ENCODE measurements around the gene PCDH9. TPM values are rescaled to one million over a fixed set of nuclear protein-coding genes. Genes with fewer than 3 reads are reported as not detected.

Gene PCDH9
- total and polyA plus RNA-seq, 2 of the 4 experiments (the other 2 are of a cell fraction) = 2.2 to 10.2 TPM

DNA sequence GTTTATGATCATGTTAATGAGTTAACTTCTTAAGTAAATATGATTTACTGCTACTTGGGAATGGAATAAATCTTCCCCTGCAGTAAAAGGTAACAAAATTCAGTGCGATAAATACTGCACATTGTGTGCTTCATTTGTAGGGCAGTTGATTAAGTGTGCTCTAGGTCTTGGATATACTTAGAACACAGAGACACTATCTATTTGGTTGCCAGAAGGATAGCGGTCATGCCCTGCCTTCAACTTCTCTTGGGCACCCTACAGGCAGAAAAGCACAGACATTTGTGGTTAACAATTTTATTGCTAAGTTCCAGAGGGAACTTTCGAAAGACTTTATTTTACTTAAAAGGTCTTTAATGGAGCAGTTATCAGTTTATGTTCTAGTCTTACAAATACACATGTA lies 605.8 kb downstream of the PCDH9 start:
- intact Hi-C loops (cut with micrococcal nuclease) (no loop called here), dilution Hi-C loops (cut with HindIII; ENCODE audit: low sequenced_read_pairs, unreplicated experiment) (no loop called here), in situ Hi-C loops (cut with MboI; ENCODE audit: low sequenced_read_pairs) (no loop called here)
- no peak overlapping the region for H3K23ac ChIP-seq (ENCODE audit: low read depth, low read length)
- H3K36me3 ChIP-seq (ENCODE audit: control insufficient read depth, insufficient read depth, low read length) = no peaks in the 10 kb centered on the region
- H4K8ac ChIP-seq (ENCODE audit: low read depth in 2 of 2, low read length in 2 of 2) = no peak overlapping the region
- H2AK5ac ChIP-seq (ENCODE audit: low read depth, low read length) = peak overlapping the region; percentile 28; the same call in 1 of the 2 replicates
- no peak overlapping the region for H3K4me2 ChIP-seq (ENCODE audit: low read depth, low read length)
- no peak for ATAC-seq (ENCODE audit: low read depth)
- H4K91ac ChIP-seq (ENCODE audit: insufficient read depth, low read depth, low read length) = no peak overlapping the region
- H2BK5ac ChIP-seq (ENCODE audit: low read depth, low read length, poor library complexity, severe bottlenecking) = no peak overlapping the region
- H3K4ac ChIP-seq (ENCODE audit: low read depth, low read length) = no peak overlapping the region
- no peak overlapping the region for H3K9ac ChIP-seq (ENCODE audit: low read depth, low read length)
- H3K27ac ChIP-seq (ENCODE audit: insufficient read depth, low read length) = no peak overlapping the region
- H2BK120ac ChIP-seq (ENCODE audit: low read depth, low read length) = no peak overlapping the region
- no peaks in the 10 kb centered on the region for H4K20me1 ChIP-seq (ENCODE audit: insufficient read depth, low read length)
- H3K14ac ChIP-seq (replicated peaks; ENCODE audit: low read depth, low read length) = peak overlapping the region; percentile 66; the same call in 1 of the 2 replicates
- no TSS peak for BruUV-seq (replicated peaks)
- H4K5ac ChIP-seq (ENCODE audit: low read depth, low read length) = no peak overlapping the region
- H3K9me1 ChIP-seq (ENCODE audit: insufficient read depth, low read length) = no peaks in the 10 kb centered on the region
- H3K79me1 ChIP-seq (ENCODE audit: low read depth in 1 of 2, low read length in 2 of 2) = no peaks in the 10 kb centered on the region
- no CpG with 5 or more reads among the region's 3 CpGs for WGBS, 2 experiments (ENCODE audit: extremely low coverage in 2 of 2, insufficient read length in 1 of 2)
- POLR2A ChIA-PET (ENCODE audit: unreplicated experiment) = no interaction called here
- no peak for DNase-seq
- H3K56ac ChIP-seq (ENCODE audit: extremely low read depth, insufficient read depth, low read length) = no peak overlapping the region
- H3K27me3 ChIP-seq (ENCODE audit: control insufficient read depth, insufficient read depth, low read length) = no peaks in the 10 kb centered on the region
- CTCF ChIA-PET = no interaction called here
- no peaks in the 10 kb centered on the region; the same call in 1 of the 2 replicates for H3K9me3 ChIP-seq (ENCODE audit: control insufficient read depth, insufficient read depth, low read length)
- no peak overlapping the region for H2BK15ac ChIP-seq (ENCODE audit: low read depth, low read length)
- no peak overlapping the region for H2BK20ac ChIP-seq (ENCODE audit: low read depth, low read length)
- no peak overlapping the region for H2AK9ac ChIP-seq (replicated peaks; ENCODE audit: low read depth, low read length, poor library complexity)
- no peak overlapping the region for H2AFZ ChIP-seq (replicated peaks; ENCODE audit: low read length, poor library complexity)
- no peak overlapping the region for H3K4me3 ChIP-seq (ENCODE audit: insufficient read depth, low read depth, low read length)
- H3K4me1 ChIP-seq (ENCODE audit: control insufficient read depth, insufficient read depth, low read length) = no peaks in the 10 kb centered on the region
- no peak for TF ChIP-seq POLR2A (IDR thresholded peaks at IDR 0.05; ENCODE audit: low read depth, low read length)
- TF ChIP-seq FOS (IDR thresholded peaks at IDR 0.05; ENCODE audit: low read depth, low read length) = no peak
- TF ChIP-seq SMC3 (IDR thresholded peaks at IDR 0.05; ENCODE audit: low read depth, low read length) = no peak
- no peak for TF ChIP-seq MAFK (IDR thresholded peaks at IDR 0.05; ENCODE audit: low read depth, low read length)
- H3K18ac ChIP-seq (ENCODE audit: low read depth, low read length) = no peak overlapping the region

Measured in IMR-90 (cell line).